Measurements from ENCODE around the gene ZNF302. TPM values are rescaled to one million over a fixed set of nuclear protein-coding genes. Genes with fewer than 3 reads are reported as not detected.
A peak's percentile ranks its signal among the peaks of the same experiment; 100 is the strongest.
"Not testable (repeated sequence)": the region's sequence is repeated elsewhere in the genome, so short reads cannot be mapped to it uniquely, and the experiment has no call there.

ZNF302 gene
- total RNA-seq, 1 donor from 2014 or later = 74.5 TPM

DNA sequence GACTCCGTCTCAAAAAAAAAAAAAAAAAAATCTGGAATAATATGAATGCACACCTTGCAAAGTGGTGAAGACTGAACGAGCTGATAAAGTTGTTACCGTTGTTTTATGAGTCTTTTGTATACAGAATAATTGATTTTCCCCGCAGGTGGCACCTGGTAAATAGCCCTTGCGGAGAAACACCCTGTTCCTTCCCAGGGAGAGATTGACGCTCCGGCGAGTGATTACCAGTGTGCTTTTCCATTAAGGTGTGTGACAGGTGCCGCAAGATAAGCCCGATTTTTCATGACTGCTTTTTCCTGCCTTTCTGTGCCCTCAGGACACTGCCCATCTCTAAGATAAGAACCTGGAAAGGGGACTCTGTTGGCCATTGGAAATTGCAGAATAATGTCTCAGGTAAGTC, 943 bp downstream of the ZNF302 start:
- peaks cover 53% of the 10 kb centered on the region for H3K9me3 Mint-ChIP-seq
- no peak overlapping the region for H3K27ac Mint-ChIP-seq
- DNase-seq (ENCODE audit: low spot score) = no peak

GRCh38 chr19:34681478-34681877, 4.0 kb downstream of the ZNF302 start:
- TF ChIP-seq EZH2phosphoT487 (IDR thresholded peaks at IDR 0.05) (no peak), EZH2 (IDR thresholded peaks at IDR 0.05) (no peak), CTCF (IDR thresholded peaks at IDR 0.05) (no peak)
- no peak overlapping the region for H3K9ac ChIP-seq
- H3K27ac ChIP-seq = no peak overlapping the region
- no peak for DNase-seq (ENCODE audit: low spot score)
- no peaks in the 10 kb centered on the region for H4K20me1 ChIP-seq (ENCODE audit: low read depth)
- peaks cover 11% of the 10 kb centered on the region for H3K9me3 ChIP-seq (ENCODE audit: low read depth)
- H3K4me3 ChIP-seq = no peak overlapping the region
- H3K27me3 ChIP-seq = no peaks in the 10 kb centered on the region
- Mint-ChIP-seq H3K4me1 (peaks cover 10% of the 10 kb centered on the region), H3K4me3 (no peak overlapping the region), H3K9me3 (peaks cover 76% of the 10 kb centered on the region), H3K27me3 (ENCODE audit: insufficient read depth, low read depth) (no peaks in the 10 kb centered on the region), H3K36me3 (peaks cover 78% of the 10 kb centered on the region), H3K27ac (no peak overlapping the region)
- H3K4me1 ChIP-seq = peaks cover 6% of the 10 kb centered on the region
- peaks cover 8% of the 10 kb centered on the region for H3F3A ChIP-seq (ENCODE audit: low read depth)
- H3K79me2 ChIP-seq (ENCODE audit: low read depth) = peaks cover 10% of the 10 kb centered on the region
- H3K4me2 ChIP-seq = no peak overlapping the region
- no peak overlapping the region for H2AFZ ChIP-seq (replicated peaks)
- H3K36me3 ChIP-seq = peaks cover 49% of the 10 kb centered on the region

More for the DNA sequence above, 943 bp downstream of the ZNF302 start:
- peaks cover 6% of the 10 kb centered on the region for H3K4me1 ChIP-seq
- peaks cover 13% of the 10 kb centered on the region for H3K4me1 Mint-ChIP-seq
- H3K9me3 ChIP-seq (ENCODE audit: low read depth) = no peaks in the 10 kb centered on the region
- peak overlapping the region; percentile 59 for H3K4me3 ChIP-seq
- peaks cover 32% of the 10 kb centered on the region for H3K36me3 ChIP-seq
- peak overlapping the region; percentile 84 for H3K9ac ChIP-seq
- H3K4me2 ChIP-seq = peak overlapping the region; percentile 70
- no peaks in the 10 kb centered on the region for H4K20me1 ChIP-seq (ENCODE audit: low read depth)
- TF ChIP-seq EZH2phosphoT487 (IDR thresholded peaks at IDR 0.05) (no peak), CTCF (IDR thresholded peaks at IDR 0.05) (no peak), EZH2 (IDR thresholded peaks at IDR 0.05) (no peak)
- H3K27ac ChIP-seq = no peak overlapping the region
- H3K27me3 Mint-ChIP-seq (ENCODE audit: insufficient read depth, low read depth) = peaks cover 2% of the 10 kb centered on the region
- H3K36me3 Mint-ChIP-seq = peaks cover 50% of the 10 kb centered on the region
- peaks cover 15% of the 10 kb centered on the region for H3K27me3 ChIP-seq
- no peak overlapping the region for H2AFZ ChIP-seq (replicated peaks)
- peak overlapping the region; percentile 90 for H3K4me3 Mint-ChIP-seq
- peaks cover 10% of the 10 kb centered on the region for H3F3A ChIP-seq (ENCODE audit: low read depth)
- peaks cover 10% of the 10 kb centered on the region for H3K79me2 ChIP-seq (ENCODE audit: low read depth)

GRCh38 chr19:34685266-34685665, 7.8 kb downstream of the ZNF302 start:
- not testable (repeated sequence) for H3K27ac Mint-ChIP-seq

GRCh38 chr19:34686455-34686854, 9.0 kb downstream of the ZNF302 start:
- Histone ChIP-seq H3K4me2 (no peak overlapping the region), H3K36me3 (peaks cover 34% of the 10 kb centered on the region), H3K4me3 (no peak overlapping the region), H3K27me3 (no peaks in the 10 kb centered on the region), H3K9ac (no peak overlapping the region), H3K9me3 (ENCODE audit: low read depth) (peaks cover 11% of the 10 kb centered on the region), H3F3A (ENCODE audit: low read depth) (no peaks in the 10 kb centered on the region), H4K20me1 (ENCODE audit: low read depth) (no peaks in the 10 kb centered on the region), H3K4me1 (no peaks in the 10 kb centered on the region), H3K27ac (no peak overlapping the region), H2AFZ (replicated peaks) (no peak overlapping the region), H3K79me2 (ENCODE audit: low read depth) (no peaks in the 10 kb centered on the region)
- Mint-ChIP-seq H3K4me3 (no peak overlapping the region), H3K9me3 (peaks cover 50% of the 10 kb centered on the region), H3K27ac (no peak overlapping the region), H3K27me3 (ENCODE audit: insufficient read depth, low read depth) (no peaks in the 10 kb centered on the region), H3K4me1 (no peaks in the 10 kb centered on the region), H3K36me3 (peaks cover 51% of the 10 kb centered on the region)
- DNase-seq (ENCODE audit: low spot score) = no peak
- TF ChIP-seq CTCF (IDR thresholded peaks at IDR 0.05) (no peak), EZH2 (IDR thresholded peaks at IDR 0.05) (no peak), EZH2phosphoT487 (IDR thresholded peaks at IDR 0.05) (no peak)

More at GRCh38 chr19:34685266-34685665, 7.8 kb downstream of the ZNF302 start:
- not testable (repeated sequence) for H3K4me1 ChIP-seq; H3K4me3 ChIP-seq; H3K27me3 ChIP-seq; H2AFZ ChIP-seq (replicated peaks); H3K9ac ChIP-seq; H4K20me1 ChIP-seq (ENCODE audit: low read depth); H3K4me3 Mint-ChIP-seq; H3K79me2 ChIP-seq (ENCODE audit: low read depth); H3K27me3 Mint-ChIP-seq (ENCODE audit: insufficient read depth, low read depth); H3K27ac ChIP-seq; H3K4me2 ChIP-seq; DNase-seq (ENCODE audit: low spot score); H3K4me1 Mint-ChIP-seq; H3F3A ChIP-seq (ENCODE audit: low read depth)
- H3K36me3 Mint-ChIP-seq = peaks cover 61% of the 10 kb centered on the region
- Histone ChIP-seq H3K36me3 (peaks cover 45% of the 10 kb centered on the region), H3K9me3 (ENCODE audit: low read depth) (peaks cover 11% of the 10 kb centered on the region)
- H3K9me3 Mint-ChIP-seq = peaks cover 59% of the 10 kb centered on the region
